Fibroblast of skin of abdomen (primary cell): ENCODE data around the gene HEATR3. TPM values are rescaled to one million over a fixed set of nuclear protein-coding genes. Genes with fewer than 3 reads are reported as not detected.

Experiments
- DNase-seq: peaks from one replicate; pipeline ENCODE4 v3.0.0-alpha.2; 2013
- polyA plus RNA-seq, 2 experiments: library from polyadenylated mRNA; unstranded; fragments of 120-200 nt; gene quantifications; one replicate each; pipeline ENCODE4 v1.2.1, GENCODE V29; 2013; ENCODE audit not compliant: insufficient read length in 2 of 2

Gene HEATR3
- polyA plus RNA-seq (2013, experiment 1 of 2; ENCODE audit: insufficient read length): 19.2 TPM
- polyA plus RNA-seq (2013, experiment 2 of 2; ENCODE audit: insufficient read length): 18.7 TPM

GRCh38 chr16:50065624-50066481 is at the start of gene HEATR3:
Gene HEATR3, plus strand, starts transcription at chr16:50065970. Its CDS starts 162 bp downstream, at chr16:50066132.
- DNase-seq: peak; percentile 93

GRCh38 chr16:50017553-50017952 is 48.2 kb upstream of the HEATR3 start:
- DNase-seq: no peak

GRCh38 chr16:50021544-50021943 is 44.2 kb upstream of the HEATR3 start:
- DNase-seq: no peak

- no peak for DNase-seq
Observed at GRCh38 chr16:50023641-50024040, 42.1 kb upstream of the HEATR3 start.

- no peak for DNase-seq
Observed at GRCh38 chr16:50024207-50024606, 41.6 kb upstream of the HEATR3 start.

- DNase-seq: peak; percentile 97
Observed at GRCh38 chr16:50024684-50025536, 40.9 kb upstream of the HEATR3 start, which contains the start of gene CNEP1R1. Gene CNEP1R1, plus strand, starts transcription at chr16:50025225. Its CDS starts 91 bp downstream, at chr16:50025316.

- DNase-seq: peak; percentile 6
Observed at GRCh38 chr16:50025537-50025931, 40.2 kb upstream of the HEATR3 start.

- DNase-seq: no peak
Observed at GRCh38 chr16:50027829-50028228, 37.9 kb upstream of the HEATR3 start.

GRCh38 chr16:50035468-50035992 is 30.2 kb upstream of the HEATR3 start:
- DNase-seq: no peak

- DNase-seq: no peak
Observed at GRCh38 chr16:50036426-50036825, 29.3 kb upstream of the HEATR3 start.

- DNase-seq: no peak
Observed at GRCh38 chr16:50037662-50038220, 28.0 kb upstream of the HEATR3 start.

GRCh38 chr16:50038286-50038685 is 27.5 kb upstream of the HEATR3 start:
- DNase-seq: no peak

GRCh38 chr16:50038756-50039529 is 26.8 kb upstream of the HEATR3 start:
- DNase-seq: no peak

GRCh38 chr16:50040018-50040417 is 25.8 kb upstream of the HEATR3 start:
- no peak for DNase-seq

- no peak for DNase-seq
Observed at GRCh38 chr16:50040710-50041109, 25.1 kb upstream of the HEATR3 start.

GRCh38 chr16:50043358-50043757 is 22.4 kb upstream of the HEATR3 start:
- no peak for DNase-seq

- DNase-seq: no peak
Observed at GRCh38 chr16:50045412-50045811, 20.4 kb upstream of the HEATR3 start.

GRCh38 chr16:50046853-50047252 is 18.9 kb upstream of the HEATR3 start:
- no peak for DNase-seq

- DNase-seq: no peak
Observed at GRCh38 chr16:50047864-50048263, 17.9 kb upstream of the HEATR3 start.

GRCh38 chr16:50050802-50051201 is 15.0 kb upstream of the HEATR3 start:
- DNase-seq: peak; percentile 16

- no peak for DNase-seq
Observed at GRCh38 chr16:50056226-50056625, 9.5 kb upstream of the HEATR3 start.
